Natural killer cell (primary cell): Measurements from ENCODE around the gene CCDC136. TPM values are rescaled to one million over a fixed set of nuclear protein-coding genes. Genes with fewer than 3 reads are reported as not detected.

ENCODE experiments used
- ATAC-seq, 3 donors: fragments of 150-1000 bp in 2 of 3; fragments of 200-7000 bp in 1 of 3; cut with Tn5 transposase; 1 replicate in 1 of 3; 2 replicates in 2 of 3; pipeline ENCODE4 v1.10.0; 2021; ENCODE audit warnings: mild to moderate bottlenecking in 2 of 3, moderate library complexity in 2 of 3
- DNase-seq, 2 donors: peaks; one replicate each; pipeline versions ENCODE4 v3.0.0 to v3.0.0-alpha.2; 2013 to 2021; ENCODE audit warnings: mixed read lengths in 1 of 2
- H3K27ac ChIP-seq: one replicate; pipeline ENCODE4 v1.5.1; 2013; ENCODE audit warnings: mild to moderate bottlenecking, low read length
- H3K27me3 ChIP-seq: one replicate; pipeline ENCODE4 v1.6.1; 2013; ENCODE audit warnings: low read length; ENCODE audit not compliant: control insufficient read depth, insufficient read depth
- H3K36me3 ChIP-seq: one replicate; pipeline ENCODE4 v1.6.1; 2013; ENCODE audit warnings: low read length; ENCODE audit not compliant: control insufficient read depth, insufficient read depth
- H3K4me1 ChIP-seq: one replicate; pipeline ENCODE4 v1.6.1; 2013; ENCODE audit warnings: low read length; ENCODE audit not compliant: control insufficient read depth, insufficient read depth
- H3K4me3 ChIP-seq: one replicate; pipeline ENCODE4 v1.5.1; 2013; ENCODE audit warnings: low read length
- H3K9me3 ChIP-seq: one replicate; pipeline ENCODE4 v1.6.1; 2013; ENCODE audit warnings: low read length; ENCODE audit not compliant: control insufficient read depth, insufficient read depth
- H3K27ac Mint-ChIP-seq, 2 donors: one replicate each; pipeline ENCODE4 v1.8.0; 2022; ENCODE audit warnings: mild to moderate bottlenecking in 2 of 2, mixed read lengths in 2 of 2, moderate library complexity in 1 of 2
- H3K27me3 Mint-ChIP-seq, 2 donors: one replicate each; pipeline ENCODE4 v1.8.0; 2022; ENCODE audit warnings: low read depth in 2 of 2, mixed read lengths in 2 of 2
- H3K36me3 Mint-ChIP-seq: one replicate; pipeline ENCODE4 v1.8.0; 2022; ENCODE audit warnings: mixed read lengths
- H3K4me1 Mint-ChIP-seq, 2 donors: one replicate each; pipeline ENCODE4 v1.8.0; 2022; ENCODE audit warnings: mixed read lengths in 2 of 2
- H3K4me3 Mint-ChIP-seq: one replicate; pipeline ENCODE4 v1.8.0; 2022; ENCODE audit warnings: mild to moderate bottlenecking, moderate library complexity, mixed read lengths
- H3K9me3 Mint-ChIP-seq, 2 donors: one replicate each; pipeline ENCODE4 v1.8.0; 2022; ENCODE audit warnings: mixed read lengths in 2 of 2
- CTCF ChIP-seq: fragments of 200-600 bp; IDR thresholded peaks from one replicate; pipeline ENCODE4 v1.8.0; 2022; ENCODE audit warnings: antibody characterized with exemption
- WGBS: methylation state at CpG from one replicate; pipeline ENCODE4 v1.1.7; 2013; ENCODE audit warnings: missing lambda C conversion rate; ENCODE audit not compliant: insufficient coverage; 5-methylcytosine and 5-hydroxymethylcytosine counted together
- intact Hi-C: fragments of 100-400 bp; cut with micrococcal nuclease; formaldehyde crosslinking; loops from one replicate; pipeline ENCODE4 v1.14.2; 2022
- total RNA-seq, 4 donors: library from RNA; stranded (reverse); fragments of 120-200 nt in 1 of 4; gene quantifications; one replicate each; pipeline versions ENCODE4 v1.2.3 to v1.2.4, GENCODE V29; 2013 to 2022

The CCDC136 gene
- total RNA-seq, 3 donors from 2014 or later (not counting 1 experiment from before 2014, with no cell fraction given) = 10.9 to 17.5 (median 13.2) TPM

GRCh38 chr7:128807191-128807590, 15.4 kb downstream of the CCDC136 start:
- H3K4me1 ChIP-seq = no peaks in the 10 kb centered on the region
- ATAC-seq (no peak), DNase-seq (no peak)
- Mint-ChIP-seq H3K9me3 (no peaks in the 10 kb centered on the region), H3K4me1 (no peaks in the 10 kb centered on the region), H3K27ac (no peak overlapping the region), H3K4me3 (no peak overlapping the region), H3K27me3 (no peaks in the 10 kb centered on the region), H3K36me3 (no peaks in the 10 kb centered on the region)
- TF ChIP-seq CTCF = no peak
- WGBS = 95% methylated on average over 8 of the region's 8 CpGs
- peaks cover 4% of the 10 kb centered on the region for H3K36me3 ChIP-seq
- H3K27ac ChIP-seq = no peak overlapping the region
- H3K9me3 ChIP-seq = no peaks in the 10 kb centered on the region
- H3K4me3 ChIP-seq = no peak overlapping the region
- intact Hi-C loops = no loop called here
- H3K27me3 ChIP-seq = no peaks in the 10 kb centered on the region

GRCh38 chr7:128809363-128809762, 17.6 kb downstream of the CCDC136 start:
- Mint-ChIP-seq H3K4me1 (no peaks in the 10 kb centered on the region), H3K36me3 (no peaks in the 10 kb centered on the region), H3K9me3 (no peaks in the 10 kb centered on the region), H3K4me3 (no peak overlapping the region), H3K27me3 (no peaks in the 10 kb centered on the region), H3K27ac (no peak overlapping the region)
- TF ChIP-seq CTCF = no peak
- intact Hi-C loops = no loop called here
- H3K4me3 ChIP-seq = no peak overlapping the region
- H3K4me1 ChIP-seq = no peaks in the 10 kb centered on the region
- WGBS = 91% methylated on average over 2 of the region's 3 CpGs
- peaks cover 2% of the 10 kb centered on the region for H3K36me3 ChIP-seq
- no peaks in the 10 kb centered on the region for H3K9me3 ChIP-seq
- H3K27ac ChIP-seq = no peak overlapping the region
- ATAC-seq = no peak
- DNase-seq = no peak
- H3K27me3 ChIP-seq = no peaks in the 10 kb centered on the region

GRCh38 chr7:128810473-128810872, 18.7 kb downstream of the CCDC136 start:
- Mint-ChIP-seq H3K27me3 (no peaks in the 10 kb centered on the region), H3K36me3 (no peaks in the 10 kb centered on the region), H3K4me1 (no peaks in the 10 kb centered on the region), H3K9me3 (no peaks in the 10 kb centered on the region), H3K4me3 (no peak overlapping the region), H3K27ac (no peak overlapping the region)
- ATAC-seq (no peak), DNase-seq (no peak)
- Histone ChIP-seq H3K9me3 (no peaks in the 10 kb centered on the region), H3K27me3 (no peaks in the 10 kb centered on the region), H3K4me3 (no peak overlapping the region), H3K27ac (no peak overlapping the region), H3K4me1 (no peaks in the 10 kb centered on the region), H3K36me3 (peaks cover 2% of the 10 kb centered on the region)
- TF ChIP-seq CTCF = no peak
- WGBS = 89% methylated on average over 2 of the region's 2 CpGs
- intact Hi-C loops = no loop called here

GRCh38 chr7:128810997-128811396, 19.2 kb downstream of the CCDC136 start:
- Mint-ChIP-seq H3K4me3 (no peak overlapping the region), H3K9me3 (no peaks in the 10 kb centered on the region), H3K36me3 (no peaks in the 10 kb centered on the region), H3K4me1 (no peaks in the 10 kb centered on the region), H3K27ac (no peak overlapping the region), H3K27me3 (no peaks in the 10 kb centered on the region)
- H3K36me3 ChIP-seq = peaks cover 2% of the 10 kb centered on the region
- H3K4me1 ChIP-seq = no peaks in the 10 kb centered on the region
- DNase-seq = no peak
- intact Hi-C loops = no loop called here
- no peaks in the 10 kb centered on the region for H3K27me3 ChIP-seq
- ATAC-seq = no peak
- TF ChIP-seq CTCF = no peak
- H3K27ac ChIP-seq = no peak overlapping the region
- H3K4me3 ChIP-seq = no peak overlapping the region
- no peaks in the 10 kb centered on the region for H3K9me3 ChIP-seq
- 100% methylated on average over 3 of the region's 3 CpGs for WGBS
